ENCODE measurements around the gene ACTN4.

The ACTN4 gene

DNA sequence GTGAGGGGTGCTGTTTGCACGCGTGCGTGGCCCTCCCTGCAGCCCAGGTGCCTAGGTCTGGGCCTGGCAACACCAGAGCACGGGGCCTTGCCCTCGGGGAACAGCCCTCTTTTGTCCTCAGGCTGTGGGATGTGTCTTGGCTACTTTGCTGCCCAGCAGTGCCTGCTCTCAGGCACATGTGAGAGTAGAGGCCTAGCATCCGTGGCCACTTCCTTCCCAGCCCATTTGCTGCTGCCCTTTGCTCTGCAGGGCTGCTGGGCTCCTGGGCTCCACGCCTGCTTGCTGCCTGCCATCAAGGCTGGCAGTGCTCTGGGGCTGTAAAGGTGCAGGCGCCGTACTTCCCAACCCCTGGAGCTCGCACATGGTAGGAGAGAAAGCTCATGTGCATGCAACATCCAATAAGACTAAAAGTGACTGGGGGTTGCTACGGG is 50.2 kb downstream of the ACTN4 start:
- in situ Hi-C loops (cut with MboI; ENCODE audit: low sequenced_read_pairs, unreplicated experiment), result no loop called here
- no peak for DNase-seq (ENCODE audit: low spot score)
- TF ChIP-seq, protein P1, sequence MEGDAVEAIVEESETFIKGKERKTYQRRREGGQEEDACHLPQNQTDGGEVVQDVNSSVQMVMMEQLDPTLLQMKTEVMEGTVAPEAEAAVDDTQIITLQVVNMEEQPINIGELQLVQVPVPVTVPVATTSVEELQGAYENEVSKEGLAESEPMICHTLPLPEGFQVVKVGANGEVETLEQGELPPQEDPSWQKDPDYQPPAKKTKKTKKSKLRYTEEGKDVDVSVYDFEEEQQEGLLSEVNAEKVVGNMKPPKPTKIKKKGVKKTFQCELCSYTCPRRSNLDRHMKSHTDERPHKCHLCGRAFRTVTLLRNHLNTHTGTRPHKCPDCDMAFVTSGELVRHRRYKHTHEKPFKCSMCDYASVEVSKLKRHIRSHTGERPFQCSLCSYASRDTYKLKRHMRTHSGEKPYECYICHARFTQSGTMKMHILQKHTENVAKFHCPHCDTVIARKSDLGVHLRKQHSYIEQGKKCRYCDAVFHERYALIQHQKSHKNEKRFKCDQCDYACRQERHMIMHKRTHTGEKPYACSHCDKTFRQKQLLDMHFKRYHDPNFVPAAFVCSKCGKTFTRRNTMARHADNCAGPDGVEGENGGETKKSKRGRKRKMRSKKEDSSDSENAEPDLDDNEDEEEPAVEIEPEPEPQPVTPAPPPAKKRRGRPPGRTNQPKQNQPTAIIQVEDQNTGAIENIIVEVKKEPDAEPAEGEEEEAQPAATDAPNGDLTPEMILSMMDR (IDR thresholded peaks at IDR 0.05; ENCODE audit: borderline replicate concordance, control extremely low read depth, extremely low read depth, insufficient read depth, missing control alignments), result no peak

GRCh38 chr19:38698225-38699026 is 51.0 kb downstream of the ACTN4 start:
- in situ Hi-C loops (cut with MboI; ENCODE audit: low sequenced_read_pairs, unreplicated experiment), result no loop called here
- TF ChIP-seq, protein P1 (IDR thresholded peaks at IDR 0.05; ENCODE audit: borderline replicate concordance, control extremely low read depth, extremely low read depth, insufficient read depth, missing control alignments), result no peak
- no peak for DNase-seq (ENCODE audit: low spot score)

DNA sequence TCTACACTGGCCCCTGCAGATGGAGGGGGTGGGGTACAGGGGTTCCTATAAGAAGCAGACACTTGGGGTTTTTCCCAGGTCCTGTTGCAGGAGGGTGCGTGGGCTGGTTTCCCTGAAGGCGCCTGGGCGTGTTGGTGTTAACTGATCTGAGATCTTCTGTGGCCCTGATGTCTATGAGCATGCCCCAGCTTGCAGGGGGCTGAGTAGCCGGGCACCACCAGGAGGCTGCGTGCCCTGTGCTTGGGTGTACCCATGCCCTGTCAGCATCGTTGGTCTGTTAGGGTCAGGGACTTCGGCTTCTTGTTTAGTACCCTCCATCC is 51.5 kb downstream of the ACTN4 start:
- TF ChIP-seq, protein P1 (IDR thresholded peaks at IDR 0.05; ENCODE audit: borderline replicate concordance, control extremely low read depth, extremely low read depth, insufficient read depth, missing control alignments), result no peak
- DNase-seq (ENCODE audit: low spot score), result peak; percentile 75
- in situ Hi-C loops (cut with MboI; ENCODE audit: low sequenced_read_pairs, unreplicated experiment), result no loop called here

DNA sequence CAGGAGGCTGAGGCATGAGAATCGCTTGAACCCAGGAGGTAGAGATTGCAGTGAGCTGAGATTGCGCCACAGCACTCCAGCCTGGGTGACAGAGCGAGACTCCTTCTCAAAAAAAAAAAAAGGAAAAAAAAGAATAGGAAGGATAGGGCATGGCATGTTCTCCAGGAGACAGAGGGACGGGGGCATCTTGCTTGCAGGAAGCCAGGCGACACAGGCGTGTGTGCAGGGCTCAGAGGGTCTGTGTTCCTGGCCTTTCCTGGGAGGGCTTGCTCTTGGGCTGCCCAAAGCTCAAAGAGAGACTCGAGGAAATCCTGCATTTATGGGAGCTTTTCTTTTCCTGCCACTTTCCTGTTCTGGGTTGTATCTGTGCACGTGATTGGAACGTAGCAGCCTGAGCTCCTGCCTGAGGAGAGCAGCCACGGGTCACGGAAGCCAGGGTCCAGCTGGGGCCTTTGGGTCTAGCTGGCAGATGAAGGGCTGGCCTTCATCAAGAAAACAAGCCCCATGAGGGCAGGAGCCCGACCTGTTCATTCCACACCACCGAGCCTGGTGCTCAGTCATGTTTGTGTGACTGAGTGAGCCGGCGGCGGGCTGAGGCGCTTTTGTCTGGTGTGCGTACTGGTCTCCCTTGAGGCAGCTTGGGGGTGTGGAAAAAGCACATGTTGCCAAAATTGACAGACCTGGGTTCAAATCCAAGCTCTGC is 52.3 kb downstream of the ACTN4 start:
- in situ Hi-C loops (cut with MboI; ENCODE audit: low sequenced_read_pairs, unreplicated experiment), result no loop called here
- TF ChIP-seq, protein P1 (IDR thresholded peaks at IDR 0.05; ENCODE audit: borderline replicate concordance, control extremely low read depth, extremely low read depth, insufficient read depth, missing control alignments), result no peak
- DNase-seq (ENCODE audit: low spot score), result no peak

GRCh38 chr19:38700350-38700901 is 53.0 kb downstream of the ACTN4 start:
- in situ Hi-C loops (cut with MboI; ENCODE audit: low sequenced_read_pairs, unreplicated experiment), result no loop called here
- TF ChIP-seq, protein P1 (IDR thresholded peaks at IDR 0.05; ENCODE audit: borderline replicate concordance, control extremely low read depth, extremely low read depth, insufficient read depth, missing control alignments), result no peak
- DNase-seq (ENCODE audit: low spot score), result no peak

DNA sequence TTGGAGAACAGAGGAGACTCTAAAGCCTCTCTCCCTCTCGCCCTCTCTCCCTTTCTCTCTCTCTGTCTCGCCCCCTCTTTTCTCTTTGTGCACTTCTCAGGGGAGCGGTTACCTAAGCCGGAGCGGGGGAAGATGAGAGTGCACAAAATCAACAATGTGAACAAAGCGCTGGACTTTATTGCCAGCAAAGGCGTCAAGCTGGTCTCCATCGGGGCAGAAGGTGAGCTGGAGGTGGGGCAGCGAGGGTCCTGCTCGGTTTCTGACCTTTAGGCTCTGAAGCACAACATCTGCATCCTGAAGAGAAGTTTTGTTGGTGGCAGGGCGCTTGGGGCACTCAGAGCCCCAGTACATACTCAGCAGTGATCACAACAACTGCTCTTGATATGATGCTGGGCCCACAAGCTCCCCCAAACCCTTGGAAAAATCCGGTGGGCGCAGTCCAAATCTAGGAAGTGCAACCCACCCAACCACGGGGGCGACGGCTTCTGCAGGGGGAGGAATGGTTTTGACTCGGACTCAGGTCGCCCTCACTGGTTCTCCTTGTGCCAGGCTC is 53.5 kb downstream of the ACTN4 start:
- in situ Hi-C loops (cut with MboI; ENCODE audit: low sequenced_read_pairs, unreplicated experiment), result no loop called here
- no peak for DNase-seq (ENCODE audit: low spot score)
- TF ChIP-seq, protein P1 (IDR thresholded peaks at IDR 0.05; ENCODE audit: borderline replicate concordance, control extremely low read depth, extremely low read depth, insufficient read depth, missing control alignments), result no peak

Measured in GM13976 (cell line).